OCI-LY7 (cell line): ENCODE measurements around the gene NRIP1. TPM values are rescaled to one million over a fixed set of nuclear protein-coding genes. Genes with fewer than 3 reads are reported as not detected.

Experiments
- BruUV-seq: library from RNA; stranded (reverse); fragments of 400-500 nt; replicated peaks from 2 replicates; lab custom pipeline; 2021; lab: Mats Ljungman, UMichigan
- CTCF ChIA-PET: fragments of 300-600 bp; sonication (Branson Sonifier 250); formaldehyde crosslinking; loops from one replicate; lab custom pipeline; 2022; ENCODE audit warnings: antibody characterized with exemption; ENCODE audit not compliant: unreplicated experiment; lab: Charles Lee
- POLR2A ChIA-PET: fragments of 300-600 bp; sonication (Branson Sonifier 250); formaldehyde crosslinking; loops from one replicate; lab custom pipeline; 2022; ENCODE audit warnings: antibody characterized with exemption; lab: Charles Lee
- DNase-seq: peaks from one replicate; pipeline ENCODE4 v3.0.0-alpha.2; 2015; ENCODE audit warnings: low spot score
- H2AFZ ChIP-seq: fragments of 200-600 bp; sonication (generic), shearing (Covaris generic); 2 replicates; pipeline ENCODE4 v1.6.1; 2014; ENCODE audit warnings: mild to moderate bottlenecking, antibody characterized with exemption, low read length, moderate library complexity
- H3K27ac ChIP-seq: fragments of 200-600 bp; sonication (generic); 2 replicates; pipeline ENCODE4 v1.5.1; 2014; ENCODE audit warnings: mixed run types, low read depth, mild to moderate bottlenecking, moderate library complexity, low read length, inconsistent platforms; ENCODE audit not compliant: poor library complexity, severe bottlenecking
- H3K36me3 ChIP-seq: fragments of 200-600 bp; sonication (generic); 2 replicates; pipeline ENCODE4 v1.6.1; 2014; ENCODE audit warnings: mild to moderate bottlenecking, antibody characterized with exemption, low read length, moderate library complexity, mixed read lengths; ENCODE audit not compliant: insufficient read depth
- H3K4me1 ChIP-seq: fragments of 200-600 bp; sonication (generic); 2 replicates; pipeline ENCODE4 v1.5.1; 2014; ENCODE audit warnings: mild to moderate bottlenecking, low read length; ENCODE audit not compliant: insufficient read depth, poor library complexity, severe bottlenecking
- H3K4me2 ChIP-seq: fragments of 200-600 bp; sonication (generic); 2 replicates; pipeline ENCODE4 v1.6.1; 2014; ENCODE audit warnings: mild to moderate bottlenecking, low read length
- H3K4me3 ChIP-seq: fragments of 200-600 bp; sonication (generic); 2 replicates; pipeline ENCODE4 v1.5.1; 2014; ENCODE audit warnings: mild to moderate bottlenecking, low read depth, low read length; ENCODE audit not compliant: poor library complexity, severe bottlenecking
- H3K79me2 ChIP-seq: fragments of 200-600 bp; sonication (generic); 2 replicates; pipeline ENCODE4 v1.6.1; 2016; ENCODE audit warnings: low read depth, mild to moderate bottlenecking, low read length, moderate library complexity, mixed read lengths; ENCODE audit not compliant: insufficient read depth
- H3K9me2 ChIP-seq: fragments of 200-600 bp; sonication (generic); 2 replicates; pipeline ENCODE4 v1.6.1; 2016; ENCODE audit warnings: mild to moderate bottlenecking, low read length, mixed read lengths; ENCODE audit not compliant: insufficient read depth
- H3K9me3 ChIP-seq: fragments of 200-600 bp; sonication (generic); 2 replicates; pipeline ENCODE4 v1.6.1; 2014; ENCODE audit warnings: mild to moderate bottlenecking, mixed run types, low read length, mixed read lengths
- H4K20me1 ChIP-seq: fragments of 200-600 bp; sonication (generic); 2 replicates; pipeline ENCODE4 v1.6.1; 2014; ENCODE audit warnings: mild to moderate bottlenecking, antibody characterized with exemption, low read length, moderate library complexity, mixed read lengths; ENCODE audit not compliant: insufficient read depth
- EZH2phosphoT487 ChIP-seq: fragments of 200-600 bp; sonication (generic); IDR thresholded peaks from 2 replicates; pipeline ENCODE4 v1.6.1; 2018; ENCODE audit warnings: low read depth, borderline replicate concordance, mild to moderate bottlenecking, mixed run types, antibody characterized with exemption, low read length, moderate library complexity, mixed read lengths
- intact Hi-C: fragments of 100-400 bp; cut with micrococcal nuclease; formaldehyde crosslinking; loops from one replicate; pipeline ENCODE4 v1.10.0; 2022; ENCODE audit not compliant: unreplicated experiment
- total RNA-seq, 2 experiments: library from RNA; depleted of rRNA in 1 of 2; stranded (reverse); fragments of >200 nt in 1 of 2; shearing (Covaris generic) in 1 of 2; gene quantifications; 2 replicates each; pipeline ENCODE4 v1.2.3, GENCODE V29; 2014 to 2022
- TF ChIP-seq, protein P1 (sequence below): fragments of 200-600 bp; sonication (generic); conservative IDR thresholded peaks from 2 replicates; pipeline ENCODE4 v1.5.1; 2014; ENCODE audit warnings: mild to moderate bottlenecking, antibody characterized with exemption, low read length, moderate library complexity, mixed read lengths

The NRIP1 gene
- total RNA-seq, 2 experiments from 2014 or later, result not detected

DNA sequence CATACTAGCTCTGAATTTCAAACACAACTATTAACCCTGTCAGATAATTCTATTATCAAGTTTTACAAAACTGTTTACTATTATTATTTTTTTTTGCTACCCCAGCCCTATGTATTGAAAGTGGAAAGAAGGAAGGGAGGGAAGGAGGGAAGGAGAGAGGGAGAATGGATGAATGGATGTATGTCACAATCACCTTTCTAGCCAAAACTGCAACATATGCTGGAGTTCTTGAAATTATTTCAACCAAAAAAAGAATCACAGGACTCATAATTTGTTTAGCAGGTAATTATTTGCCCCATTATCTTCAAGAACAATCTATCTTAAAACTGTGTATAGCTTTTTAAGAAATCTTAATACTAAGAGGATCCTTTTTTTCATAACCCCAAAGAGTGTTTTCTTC, 5.4 kb downstream of the NRIP1 start:
- no peaks in the 10 kb centered on the region for H3K79me2 ChIP-seq
- H3K9me2 ChIP-seq, result no peaks in the 10 kb centered on the region
- ChIA-PET CTCF (no interaction called here), POLR2A (interaction anchor here (0.9 kb wide), 1 partner anchor 27 kb away, joined by 3 read pairs; no protein-coding TSS in a partner anchor)
- no peaks in the 10 kb centered on the region for H3K9me3 ChIP-seq
- DNase-seq, result no peak
- intact Hi-C loops, result no loop called here
- no peak overlapping the region for H3K4me3 ChIP-seq
- no peaks in the 10 kb centered on the region for H3K36me3 ChIP-seq
- H4K20me1 ChIP-seq, result no peaks in the 10 kb centered on the region
- H2AFZ ChIP-seq, result no peak overlapping the region
- BruUV-seq, result no TSS peak
- TF ChIP-seq EZH2phosphoT487, result no peak
- TF ChIP-seq, protein P1, sequence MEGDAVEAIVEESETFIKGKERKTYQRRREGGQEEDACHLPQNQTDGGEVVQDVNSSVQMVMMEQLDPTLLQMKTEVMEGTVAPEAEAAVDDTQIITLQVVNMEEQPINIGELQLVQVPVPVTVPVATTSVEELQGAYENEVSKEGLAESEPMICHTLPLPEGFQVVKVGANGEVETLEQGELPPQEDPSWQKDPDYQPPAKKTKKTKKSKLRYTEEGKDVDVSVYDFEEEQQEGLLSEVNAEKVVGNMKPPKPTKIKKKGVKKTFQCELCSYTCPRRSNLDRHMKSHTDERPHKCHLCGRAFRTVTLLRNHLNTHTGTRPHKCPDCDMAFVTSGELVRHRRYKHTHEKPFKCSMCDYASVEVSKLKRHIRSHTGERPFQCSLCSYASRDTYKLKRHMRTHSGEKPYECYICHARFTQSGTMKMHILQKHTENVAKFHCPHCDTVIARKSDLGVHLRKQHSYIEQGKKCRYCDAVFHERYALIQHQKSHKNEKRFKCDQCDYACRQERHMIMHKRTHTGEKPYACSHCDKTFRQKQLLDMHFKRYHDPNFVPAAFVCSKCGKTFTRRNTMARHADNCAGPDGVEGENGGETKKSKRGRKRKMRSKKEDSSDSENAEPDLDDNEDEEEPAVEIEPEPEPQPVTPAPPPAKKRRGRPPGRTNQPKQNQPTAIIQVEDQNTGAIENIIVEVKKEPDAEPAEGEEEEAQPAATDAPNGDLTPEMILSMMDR, result no peak
- no peaks in the 10 kb centered on the region for H3K4me1 ChIP-seq
- H3K4me2 ChIP-seq, result no peak overlapping the region
- no peak overlapping the region for H3K27ac ChIP-seq

DNA sequence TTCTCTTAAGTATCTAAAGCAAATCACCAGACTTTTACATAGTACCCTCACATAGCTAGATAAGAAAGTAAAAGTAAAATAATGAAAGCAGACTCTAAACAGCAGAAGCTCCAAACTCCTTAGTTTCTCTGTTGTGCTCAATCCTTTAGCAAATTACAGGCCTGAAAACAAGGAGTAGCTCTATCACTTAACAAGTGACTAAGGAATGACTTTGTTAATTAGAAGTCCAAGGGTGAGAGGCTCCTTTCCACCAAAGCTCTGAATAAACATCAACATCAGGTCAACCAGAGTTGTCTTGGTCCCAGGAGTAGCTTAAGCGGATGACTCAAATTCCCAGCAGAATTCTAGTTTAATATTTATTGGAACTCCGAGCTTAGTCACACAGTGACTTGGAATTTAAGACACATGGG, 5.9 kb downstream of the NRIP1 start:
- TF ChIP-seq EZH2phosphoT487, result no peak
- TF ChIP-seq, protein P1, result no peak
- Histone ChIP-seq H3K4me1 (no peaks in the 10 kb centered on the region), H3K27ac (no peak overlapping the region), H3K4me3 (no peak overlapping the region), H3K36me3 (no peaks in the 10 kb centered on the region), H3K9me3 (no peaks in the 10 kb centered on the region), H4K20me1 (no peaks in the 10 kb centered on the region), H2AFZ (no peak overlapping the region), H3K4me2 (no peak overlapping the region), H3K79me2 (no peaks in the 10 kb centered on the region), H3K9me2 (no peaks in the 10 kb centered on the region)
- ChIA-PET POLR2A (interaction anchor here (0.9 to 1.0 kb wide), 2 partner anchors 14 to 28 kb away, joined by 3 to 5 read pairs; no protein-coding TSS in a partner anchor), CTCF (no interaction called here)
- DNase-seq, result no peak
- intact Hi-C loops, result no loop called here
- no TSS peak for BruUV-seq

DNA sequence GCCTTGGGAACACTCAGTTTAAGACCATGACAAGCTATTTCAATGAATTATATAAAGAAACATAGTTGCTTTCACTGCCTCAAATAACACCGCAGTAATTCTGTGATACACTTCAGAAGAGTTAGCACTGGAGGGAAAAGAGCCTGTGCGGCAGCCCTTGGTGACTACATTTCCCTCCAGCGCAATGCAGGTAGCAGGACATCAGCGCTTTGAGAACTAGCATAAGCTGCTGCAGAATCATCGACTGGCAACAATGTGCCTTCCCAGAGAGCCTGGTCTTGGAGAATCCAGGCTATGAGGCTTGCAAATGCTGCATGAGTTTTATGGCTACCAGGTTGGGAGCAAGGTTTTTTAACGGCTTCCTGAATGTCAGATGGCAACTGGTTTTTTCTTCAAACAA, 7.5 kb downstream of the NRIP1 start:
- Histone ChIP-seq H3K9me3 (no peaks in the 10 kb centered on the region), H3K79me2 (no peaks in the 10 kb centered on the region), H2AFZ (no peak overlapping the region), H3K4me1 (no peaks in the 10 kb centered on the region), H3K9me2 (no peaks in the 10 kb centered on the region), H3K36me3 (no peaks in the 10 kb centered on the region), H4K20me1 (no peaks in the 10 kb centered on the region), H3K4me3 (no peak overlapping the region), H3K27ac (no peak overlapping the region), H3K4me2 (no peak overlapping the region)
- DNase-seq, result no peak
- ChIA-PET POLR2A (interaction anchor here (0.6 kb wide), 1 partner anchor 1187 kb away, joined by 3 read pairs; no protein-coding TSS in a partner anchor), CTCF (no interaction called here)
- no TSS peak for BruUV-seq
- intact Hi-C loops, result no loop called here
- no peak for TF ChIP-seq EZH2phosphoT487
- TF ChIP-seq, protein P1, result no peak
